GM19023 (cell line): ENCODE measurements around the gene GPR176.

Source experiments
- ATAC-seq: cut with Tn5 transposase; IDR thresholded peaks from one replicate; pipeline ENCODE4 v1.9.1; 2021; ENCODE audit warnings: mild to moderate bottlenecking, moderate library complexity; ENCODE audit not compliant: unreplicated experiment

GPR176 gene

GRCh38 chr15:39892418-39892817, 27.6 kb downstream of the GPR176 start:
- no peak for ATAC-seq

GRCh38 chr15:39890621-39891020, 29.4 kb downstream of the GPR176 start:
- no peak for ATAC-seq

GRCh38 chr15:39889601-39890000, 30.5 kb downstream of the GPR176 start:
- no peak for ATAC-seq

- ATAC-seq: no peak
Observed at GRCh38 chr15:39888809-39889208, 31.3 kb downstream of the GPR176 start.

- no peak for ATAC-seq
Observed at GRCh38 chr15:39888243-39888642, 31.8 kb downstream of the GPR176 start.

- no peak for ATAC-seq
Observed at GRCh38 chr15:39887832-39888231, 32.2 kb downstream of the GPR176 start.

- no peak for ATAC-seq
Observed at GRCh38 chr15:39887211-39887610, 32.9 kb downstream of the GPR176 start.

GRCh38 chr15:39886418-39886817, 33.6 kb downstream of the GPR176 start:
- ATAC-seq: no peak

GRCh38 chr15:39885099-39885777, 34.8 kb downstream of the GPR176 start:
- ATAC-seq: no peak

- no peak for ATAC-seq
Observed at GRCh38 chr15:39884351-39884750, 35.7 kb downstream of the GPR176 start.

- ATAC-seq: no peak
Observed at GRCh38 chr15:39882602-39883001, 37.5 kb downstream of the GPR176 start.

- ATAC-seq: no peak
Observed at GRCh38 chr15:39881790-39882189, 38.3 kb downstream of the GPR176 start.

GRCh38 chr15:39880718-39881387, 39.2 kb downstream of the GPR176 start:
- no peak for ATAC-seq

- no peak for ATAC-seq
Observed at GRCh38 chr15:39878406-39878785, 41.7 kb downstream of the GPR176 start.

- ATAC-seq: no peak
Observed at GRCh38 chr15:39874890-39875549, 45.0 kb downstream of the GPR176 start.

- no peak for ATAC-seq
Observed at GRCh38 chr15:39873978-39874377, 46.1 kb downstream of the GPR176 start.

- no peak for ATAC-seq
Observed at GRCh38 chr15:39870537-39870936, 49.5 kb downstream of the GPR176 start.

- no peak for ATAC-seq
Observed at GRCh38 chr15:39869858-39870515, 50.1 kb downstream of the GPR176 start.

- ATAC-seq: no peak
Observed at GRCh38 chr15:39869254-39869653, 50.8 kb downstream of the GPR176 start.

- ATAC-seq: no peak
Observed at GRCh38 chr15:39868396-39868795, 51.7 kb downstream of the GPR176 start.

- ATAC-seq: no peak
Observed at GRCh38 chr15:39864116-39864515, 56.0 kb downstream of the GPR176 start.

GRCh38 chr15:39860871-39861270, 59.2 kb downstream of the GPR176 start:
- ATAC-seq: no peak
